Skeletal muscle cell (primary cell): Measurements from ENCODE around the gene HPCAL1.
"Not testable (repeated sequence)": the region's sequence is repeated elsewhere in the genome, so short reads cannot be mapped to it uniquely, and the experiment has no call there.

Source experiments
- DNase-seq: peaks from one replicate; pipeline ENCODE4 v3.0.0-alpha.2; 2010; ENCODE audit warnings: low read depth
- H3K4me3 ChIP-seq: 2 replicates; pipeline ENCODE4 v1.5.1; 2011; ENCODE audit warnings: low read depth, mild to moderate bottlenecking, control low read depth, low read length, moderate library complexity

Gene HPCAL1

GRCh38 chr2:10281891-10282290 lies 20.8 kb upstream of the HPCAL1 start:
- DNase-seq, result no peak
- H3K4me3 ChIP-seq, result no peak overlapping the region

- no peak for DNase-seq
- no peak overlapping the region for H3K4me3 ChIP-seq
Measured at GRCh38 chr2:10282611-10283105, 20.0 kb upstream of the HPCAL1 start.

GRCh38 chr2:10283106-10284062 lies 19.3 kb upstream of the HPCAL1 start:
- no peak overlapping the region for H3K4me3 ChIP-seq
- DNase-seq, result peak; percentile 60

- DNase-seq, result no peak
Measured at GRCh38 chr2:10284108-10284870, 18.4 kb upstream of the HPCAL1 start.

GRCh38 chr2:10285191-10285555 lies 17.5 kb upstream of the HPCAL1 start:
- no peak overlapping the region for H3K4me3 ChIP-seq
- no peak for DNase-seq

More at GRCh38 chr2:10284108-10284870, 18.4 kb upstream of the HPCAL1 start:
- H3K4me3 ChIP-seq, result no peak overlapping the region

- H3K4me3 ChIP-seq, result no peak overlapping the region
- no peak for DNase-seq
Measured at GRCh38 chr2:10285556-10286198, 17.0 kb upstream of the HPCAL1 start.

GRCh38 chr2:10286216-10287037 lies 16.3 kb upstream of the HPCAL1 start:
- DNase-seq, result no peak
- no peak overlapping the region for H3K4me3 ChIP-seq

- DNase-seq, result no peak
- H3K4me3 ChIP-seq, result no peak overlapping the region
Measured at GRCh38 chr2:10287761-10288160, 14.9 kb upstream of the HPCAL1 start.

- no peak for DNase-seq
- H3K4me3 ChIP-seq, result no peak overlapping the region
Measured at GRCh38 chr2:10288606-10289005, 14.1 kb upstream of the HPCAL1 start.

- no peak overlapping the region for H3K4me3 ChIP-seq
- no peak for DNase-seq
Measured at GRCh38 chr2:10289352-10289751, 13.4 kb upstream of the HPCAL1 start.

- H3K4me3 ChIP-seq, result no peak overlapping the region
- DNase-seq, result peak; percentile 52
Measured at GRCh38 chr2:10289891-10290290, 12.8 kb upstream of the HPCAL1 start.

- not testable (repeated sequence) for DNase-seq, H3K4me3 ChIP-seq
Measured at GRCh38 chr2:10291376-10291775, 11.3 kb upstream of the HPCAL1 start.

- no peak for DNase-seq
- H3K4me3 ChIP-seq, result no peak overlapping the region
Measured at GRCh38 chr2:10292033-10292432, 10.7 kb upstream of the HPCAL1 start.

GRCh38 chr2:10293603-10294002 lies 9.1 kb upstream of the HPCAL1 start:
- DNase-seq, result no peak
- no peak overlapping the region for H3K4me3 ChIP-seq

- no peak overlapping the region for H3K4me3 ChIP-seq
- no peak for DNase-seq
Measured at GRCh38 chr2:10294077-10294476, 8.6 kb upstream of the HPCAL1 start.

- DNase-seq, H3K4me3 ChIP-seq: not testable (repeated sequence)
Measured at GRCh38 chr2:10295649-10296048, 7.1 kb upstream of the HPCAL1 start.

GRCh38 chr2:10296142-10296541 lies 6.6 kb upstream of the HPCAL1 start:
- H3K4me3 ChIP-seq, result no peak overlapping the region
- no peak for DNase-seq

GRCh38 chr2:10297191-10297830 lies 5.4 kb upstream of the HPCAL1 start:
- no peak overlapping the region for H3K4me3 ChIP-seq

More at GRCh38 chr2:10297191-10297830, 5.4 kb upstream of the HPCAL1 start:
- DNase-seq, result no peak
